ENCODE measurements around the gene GNAI2.
"Not testable (repeated sequence)": the region's sequence is repeated elsewhere in the genome, so short reads cannot be mapped to it uniquely, and the experiment has no call there.

GNAI2 gene

GRCh38 chr3:50267280-50267913, 31.4 kb downstream of the GNAI2 start:
- DNase-seq = no peak

- DNase-seq = no peak
These were observed 32.3 kb downstream of the GNAI2 start for GRCh38 chr3:50268276-50268675.

- no peak for DNase-seq
These were observed 32.9 kb downstream of the GNAI2 start, which contains the start of gene SEMA3B for GRCh38 chr3:50268703-50269451. SEMA3B (plus strand) TSS chr3:50269147; CDS start chr3:50269241, 94 bp downstream.

GRCh38 chr3:50269460-50269859, 33.5 kb downstream of the GNAI2 start:
- DNase-seq = no peak

- no peak for DNase-seq
These were observed 34.0 kb downstream of the GNAI2 start for GRCh38 chr3:50269977-50270413.

- no peak for DNase-seq
These were observed 34.6 kb downstream of the GNAI2 start for GRCh38 chr3:50270422-50271224.

GRCh38 chr3:50271314-50271936, 35.4 kb downstream of the GNAI2 start:
- DNase-seq = no peak

- not testable (repeated sequence) for DNase-seq
These were observed 36.5 kb downstream of the GNAI2 start for GRCh38 chr3:50272538-50272910.

GRCh38 chr3:50272911-50273688, 37.1 kb downstream of the GNAI2 start:
- DNase-seq = peak; percentile 77 to 91

- no peak for DNase-seq
These were observed 37.7 kb downstream of the GNAI2 start for GRCh38 chr3:50273689-50274065.

- DNase-seq = peak; percentile 60 to 67
These were observed 38.5 kb downstream of the GNAI2 start for GRCh38 chr3:50274371-50275104.

- DNase-seq = no peak
These were observed 39.4 kb downstream of the GNAI2 start for GRCh38 chr3:50275141-50275995.

GRCh38 chr3:50275996-50276761, 40.2 kb downstream of the GNAI2 start:
- no peak for DNase-seq

- no peak for DNase-seq
These were observed 40.7 kb downstream of the GNAI2 start for GRCh38 chr3:50276762-50277101.

GRCh38 chr3:50278123-50278879, 42.3 kb downstream of the GNAI2 start:
- DNase-seq = no peak

GRCh38 chr3:50278880-50279224, 42.8 kb downstream of the GNAI2 start, which contains the start of gene LSMEM2:
LSMEM2 (plus strand) TSS chr3:50279087; CDS start chr3:50279114, 27 bp downstream.
- no peak for DNase-seq

- DNase-seq = no peak
These were observed 43.4 kb downstream of the GNAI2 start for GRCh38 chr3:50279255-50280016.

- DNase-seq = not testable (repeated sequence)
These were observed 48.1 kb downstream of the GNAI2 start for GRCh38 chr3:50284121-50284520.

Measured in stimulated activated CD4-positive, alpha-beta T cell treated with anti-CD3 and anti-CD28 coated beads, Interleukin-4, amount 100 ng/mL, for 4 hours (primary cell).